GM23338 (cell line): ENCODE measurements around the gene CRYGB. TPM values are rescaled to one million over a fixed set of nuclear protein-coding genes. Genes with fewer than 3 reads are reported as not detected.

Source experiments
- ATAC-seq: fragments of 200-7000 bp; cut with Tn5 transposase; 3 replicates; pipeline ENCODE4 v1.9.1; 2020
- DNase-seq: peaks from one replicate; pipeline ENCODE4 v3.0.0-alpha.2; 2015; ENCODE audit warnings: low spot score
- H2AFZ ChIP-seq: fragments of 200-600 bp; sonication (generic); 2 replicates; pipeline ENCODE4 v1.8.0; 2016; ENCODE audit warnings: antibody characterized with exemption, mild to moderate bottlenecking, moderate library complexity
- H3F3A ChIP-seq: fragments of 200-600 bp; sonication (generic); replicated peaks from 2 replicates; pipeline ENCODE4 v1.8.0; 2017; ENCODE audit warnings: antibody characterized with exemption, mixed run types, low read depth
- H3K27ac ChIP-seq: fragments of 200-600 bp; sonication (generic); 2 replicates; pipeline ENCODE4 v1.6.1; 2016; ENCODE audit warnings: low read depth
- H3K27me3 ChIP-seq: fragments of 200-600 bp; sonication (generic); 2 replicates; pipeline ENCODE4 v1.8.0; 2016; ENCODE audit warnings: mild to moderate bottlenecking, mixed run types, moderate library complexity; ENCODE audit not compliant: insufficient read depth
- H3K36me3 ChIP-seq: fragments of 200-600 bp; sonication (generic); 2 replicates; pipeline ENCODE4 v1.8.0; 2016; ENCODE audit warnings: mild to moderate bottlenecking; ENCODE audit not compliant: insufficient read depth
- H3K4me1 ChIP-seq: fragments of 200-600 bp; sonication (generic); 2 replicates; pipeline ENCODE4 v1.8.0; 2016; ENCODE audit warnings: mild to moderate bottlenecking, moderate library complexity; ENCODE audit not compliant: insufficient read depth
- H3K4me2 ChIP-seq: fragments of 200-600 bp; sonication (generic); 2 replicates; pipeline ENCODE4 v1.7.1; 2017; ENCODE audit warnings: mixed run types
- H3K4me3 ChIP-seq: fragments of 200-600 bp; sonication (generic); 2 replicates; pipeline ENCODE4 v1.6.1; 2016; ENCODE audit warnings: mixed run types
- H3K79me2 ChIP-seq: fragments of 200-600 bp; sonication (generic); replicated peaks from 2 replicates; pipeline ENCODE4 v1.8.0; 2017; ENCODE audit warnings: mild to moderate bottlenecking; ENCODE audit not compliant: insufficient read depth
- H3K9me2 ChIP-seq: fragments of 200-600 bp; sonication (generic); 2 replicates; pipeline ENCODE4 v1.8.0; 2017; ENCODE audit not compliant: insufficient read depth
- H4K20me1 ChIP-seq: fragments of 200-600 bp; sonication (generic); replicated peaks from 2 replicates; pipeline ENCODE4 v1.8.0; 2017; ENCODE audit warnings: mild to moderate bottlenecking; ENCODE audit not compliant: insufficient read depth
- H3K27ac Mint-ChIP-seq: 2 replicates; pipeline ENCODE4 v1.8.0; 2020; ENCODE audit warnings: inconsistent platforms, mild to moderate bottlenecking, moderate library complexity, mixed read lengths
- H3K27me3 Mint-ChIP-seq: 3 replicates; pipeline ENCODE4 v1.8.0; 2022; ENCODE audit warnings: low read depth, mild to moderate bottlenecking, moderate library complexity, mixed read lengths, inconsistent platforms; ENCODE audit not compliant: insufficient read depth, poor library complexity
- H3K36me3 Mint-ChIP-seq: 3 replicates; pipeline ENCODE4 v1.8.0; 2021; ENCODE audit warnings: low read depth, mild to moderate bottlenecking, inconsistent platforms, moderate library complexity, mixed read lengths
- H3K4me1 Mint-ChIP-seq: 3 replicates; pipeline ENCODE4 v1.8.0; 2020; ENCODE audit warnings: mild to moderate bottlenecking, inconsistent platforms, mixed read lengths
- H3K4me3 Mint-ChIP-seq: 3 replicates; pipeline ENCODE4 v1.8.0; 2021; ENCODE audit warnings: moderate library complexity, mild to moderate bottlenecking, inconsistent platforms, mixed read lengths
- H3K9me3 Mint-ChIP-seq: 3 replicates; pipeline ENCODE4 v1.8.0; 2020; ENCODE audit warnings: moderate library complexity, mild to moderate bottlenecking, inconsistent platforms, mixed read lengths
- EZH2 ChIP-seq: fragments of 200-600 bp; sonication (generic); IDR thresholded peaks from one replicate; pipeline ENCODE4 v1.8.0; 2017; ENCODE audit warnings: antibody characterized with exemption, mild to moderate bottlenecking, low read depth; ENCODE audit not compliant: unreplicated experiment
- EZH2phosphoT487 ChIP-seq: fragments of 200-600 bp; sonication (generic); IDR thresholded peaks from one replicate; pipeline ENCODE4 v1.8.1; 2018; ENCODE audit warnings: antibody characterized with exemption; ENCODE audit not compliant: unreplicated experiment
- JUNB ChIP-seq: IDR thresholded peaks from one replicate; pipeline ENCODE4 v1.6.1; 2016; ENCODE audit warnings: antibody characterized with exemption; ENCODE audit not compliant: unreplicated experiment
- POLR2AphosphoS5 ChIP-seq: IDR thresholded peaks from 2 replicates; pipeline ENCODE4 v1.6.1; 2016; ENCODE audit warnings: antibody characterized with exemption, low read depth
- ZNF462 ChIP-seq: fragments of 250-450 bp; sonication (Bioruptor Pico); IDR thresholded peaks from 2 replicates; pipeline ENCODE4 v1.5.0; 2020; ENCODE audit warnings: mild to moderate bottlenecking, moderate library complexity
- polyA plus RNA-seq: library from polyadenylated mRNA; unstranded; fragments of >200 nt; fragmentation: Nextera tagmentation; extraction: Ambion mirVana; gene quantifications from 2 replicates; pipeline ENCODE4 v1.2.1, GENCODE V29; 2016
- total RNA-seq: library from RNA; depleted of rRNA; stranded (reverse); fragments of >200 nt; shearing (Covaris generic); gene quantifications from 2 replicates; pipeline ENCODE4 v1.2.3, GENCODE V29; 2014
- TF ChIP-seq, protein P1 (sequence below), 2 experiments: fragments of 200-600 bp in 1 of 2; sonication (generic) in 1 of 2; conservative IDR thresholded peaks; 2 replicates each; pipeline versions ENCODE4 v1.5.1 to v1.6.1; 2016 to 2017; ENCODE audit warnings: antibody characterized with exemption in 2 of 2, low read depth in 2 of 2, mild to moderate bottlenecking in 2 of 2, moderate library complexity in 1 of 2
- TF ChIP-seq, protein P2 (sequence below): IDR thresholded peaks from one replicate; pipeline ENCODE4 v1.6.1; 2018; ENCODE audit warnings: antibody characterized with exemption; ENCODE audit not compliant: unreplicated experiment

Gene CRYGB
- total and polyA plus RNA-seq, 2 experiments from 2014 or later = 0.92 to 1.9 TPM

DNA sequence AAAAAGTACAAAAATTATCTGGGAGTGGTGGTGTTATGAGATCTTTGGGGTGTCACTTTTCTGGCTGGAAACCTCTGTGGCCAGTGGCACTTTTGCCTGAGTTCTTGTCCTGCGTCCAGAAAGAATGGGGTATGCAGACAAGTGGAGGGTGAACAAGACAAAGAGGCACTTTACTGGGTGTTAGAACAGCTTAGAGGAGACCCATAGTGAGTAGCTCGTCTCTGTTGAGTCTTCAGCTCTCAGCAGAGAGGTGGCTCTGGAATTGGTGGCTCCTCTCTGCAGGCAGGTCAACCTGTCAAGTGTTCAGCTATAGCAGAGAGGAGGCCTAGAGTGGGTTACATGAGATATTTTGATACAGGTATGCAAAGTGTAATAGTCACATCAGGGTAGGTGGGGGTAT, 47.7 kb downstream of the CRYGB start (continued):
- TF ChIP-seq ZNF462 (CRISPR knock-in tag) = no peak
- TF ChIP-seq POLR2AphosphoS5 = no peak

DNA sequence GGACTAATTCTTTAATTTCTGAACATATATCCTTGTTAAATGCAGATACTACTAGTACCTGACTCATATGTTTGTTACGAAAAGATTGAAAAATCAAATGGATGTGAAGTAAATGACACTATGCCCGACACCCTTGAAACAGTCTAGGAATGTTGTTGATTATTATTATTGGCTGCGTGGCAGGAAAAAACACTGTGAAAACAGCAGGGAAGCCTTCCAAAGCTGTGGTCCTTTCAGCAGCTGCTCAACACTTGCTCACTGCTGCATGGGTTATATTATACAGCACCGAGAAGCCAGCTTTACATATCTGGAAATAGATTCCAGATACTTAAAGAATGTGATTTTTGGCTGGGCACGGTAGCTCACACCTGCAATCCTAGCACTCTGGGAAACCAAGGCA, 48.2 kb downstream of the CRYGB start:
- Mint-ChIP-seq H3K9me3 (no peaks in the 10 kb centered on the region), H3K4me3 (no peak overlapping the region), H3K36me3 (no peaks in the 10 kb centered on the region), H3K4me1 (peaks cover 8% of the 10 kb centered on the region), H3K27me3 (peaks cover 3% of the 10 kb centered on the region), H3K27ac (no peak overlapping the region)
- Histone ChIP-seq H3K4me3 (no peak overlapping the region), H3K9me2 (no peaks in the 10 kb centered on the region), H3K27ac (no peak overlapping the region), H3K4me2 (no peak overlapping the region), H3K27me3 (no peaks in the 10 kb centered on the region), H3K36me3 (no peaks in the 10 kb centered on the region), H3K79me2 (no peaks in the 10 kb centered on the region), H4K20me1 (no peaks in the 10 kb centered on the region), H3F3A (no peaks in the 10 kb centered on the region), H2AFZ (no peak overlapping the region), H3K4me1 (peaks cover 10% of the 10 kb centered on the region)
- no peak for DNase-seq
- no peak for ATAC-seq
- TF ChIP-seq, protein P1, sequence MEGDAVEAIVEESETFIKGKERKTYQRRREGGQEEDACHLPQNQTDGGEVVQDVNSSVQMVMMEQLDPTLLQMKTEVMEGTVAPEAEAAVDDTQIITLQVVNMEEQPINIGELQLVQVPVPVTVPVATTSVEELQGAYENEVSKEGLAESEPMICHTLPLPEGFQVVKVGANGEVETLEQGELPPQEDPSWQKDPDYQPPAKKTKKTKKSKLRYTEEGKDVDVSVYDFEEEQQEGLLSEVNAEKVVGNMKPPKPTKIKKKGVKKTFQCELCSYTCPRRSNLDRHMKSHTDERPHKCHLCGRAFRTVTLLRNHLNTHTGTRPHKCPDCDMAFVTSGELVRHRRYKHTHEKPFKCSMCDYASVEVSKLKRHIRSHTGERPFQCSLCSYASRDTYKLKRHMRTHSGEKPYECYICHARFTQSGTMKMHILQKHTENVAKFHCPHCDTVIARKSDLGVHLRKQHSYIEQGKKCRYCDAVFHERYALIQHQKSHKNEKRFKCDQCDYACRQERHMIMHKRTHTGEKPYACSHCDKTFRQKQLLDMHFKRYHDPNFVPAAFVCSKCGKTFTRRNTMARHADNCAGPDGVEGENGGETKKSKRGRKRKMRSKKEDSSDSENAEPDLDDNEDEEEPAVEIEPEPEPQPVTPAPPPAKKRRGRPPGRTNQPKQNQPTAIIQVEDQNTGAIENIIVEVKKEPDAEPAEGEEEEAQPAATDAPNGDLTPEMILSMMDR (conservative IDR thresholded peaks at IDR 0.05; ENCODE audit: low read depth in 2 of 2) = no peak
- TF ChIP-seq, protein P2, sequence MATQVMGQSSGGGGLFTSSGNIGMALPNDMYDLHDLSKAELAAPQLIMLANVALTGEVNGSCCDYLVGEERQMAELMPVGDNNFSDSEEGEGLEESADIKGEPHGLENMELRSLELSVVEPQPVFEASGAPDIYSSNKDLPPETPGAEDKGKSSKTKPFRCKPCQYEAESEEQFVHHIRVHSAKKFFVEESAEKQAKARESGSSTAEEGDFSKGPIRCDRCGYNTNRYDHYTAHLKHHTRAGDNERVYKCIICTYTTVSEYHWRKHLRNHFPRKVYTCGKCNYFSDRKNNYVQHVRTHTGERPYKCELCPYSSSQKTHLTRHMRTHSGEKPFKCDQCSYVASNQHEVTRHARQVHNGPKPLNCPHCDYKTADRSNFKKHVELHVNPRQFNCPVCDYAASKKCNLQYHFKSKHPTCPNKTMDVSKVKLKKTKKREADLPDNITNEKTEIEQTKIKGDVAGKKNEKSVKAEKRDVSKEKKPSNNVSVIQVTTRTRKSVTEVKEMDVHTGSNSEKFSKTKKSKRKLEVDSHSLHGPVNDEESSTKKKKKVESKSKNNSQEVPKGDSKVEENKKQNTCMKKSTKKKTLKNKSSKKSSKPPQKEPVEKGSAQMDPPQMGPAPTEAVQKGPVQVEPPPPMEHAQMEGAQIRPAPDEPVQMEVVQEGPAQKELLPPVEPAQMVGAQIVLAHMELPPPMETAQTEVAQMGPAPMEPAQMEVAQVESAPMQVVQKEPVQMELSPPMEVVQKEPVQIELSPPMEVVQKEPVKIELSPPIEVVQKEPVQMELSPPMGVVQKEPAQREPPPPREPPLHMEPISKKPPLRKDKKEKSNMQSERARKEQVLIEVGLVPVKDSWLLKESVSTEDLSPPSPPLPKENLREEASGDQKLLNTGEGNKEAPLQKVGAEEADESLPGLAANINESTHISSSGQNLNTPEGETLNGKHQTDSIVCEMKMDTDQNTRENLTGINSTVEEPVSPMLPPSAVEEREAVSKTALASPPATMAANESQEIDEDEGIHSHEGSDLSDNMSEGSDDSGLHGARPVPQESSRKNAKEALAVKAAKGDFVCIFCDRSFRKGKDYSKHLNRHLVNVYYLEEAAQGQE = no peak
- TF ChIP-seq EZH2 (no peak), POLR2AphosphoS5 (no peak), JUNB (no peak), EZH2phosphoT487 (no peak)
